Stimulated activated CD8-positive, alpha-beta memory T cell treated with anti-CD3 and anti-CD28 coated beads, Interleukin-2, amount 100 ng/mL, for 48 hours (primary cell): ENCODE results near the gene PRF1.

Experiments
- DNase-seq, 2 donors: peaks; one replicate each; pipeline ENCODE4 v3.0.0-alpha.2; 2020; ENCODE audit warnings: low read depth in 2 of 2

The PRF1 gene

GRCh38 chr10:70560511-70560941 is 42.0 kb downstream of the PRF1 start:
- no peak for DNase-seq

GRCh38 chr10:70559861-70560260 is 42.7 kb downstream of the PRF1 start:
- DNase-seq: no peak

- peak; percentile 59 to 69 for DNase-seq
Observed at GRCh38 chr10:70558871-70559810, 43.4 kb downstream of the PRF1 start.

GRCh38 chr10:70558295-70558694 is 44.2 kb downstream of the PRF1 start:
- no peak for DNase-seq

GRCh38 chr10:70557876-70558275 is 44.7 kb downstream of the PRF1 start:
- no peak for DNase-seq

GRCh38 chr10:70557086-70557845 is 45.3 kb downstream of the PRF1 start:
- no peak for DNase-seq

- DNase-seq: no peak
Observed at GRCh38 chr10:70555371-70555770, 47.2 kb downstream of the PRF1 start.

GRCh38 chr10:70552586-70552985 is 50.0 kb downstream of the PRF1 start:
- DNase-seq: no peak

- no peak for DNase-seq
Observed at GRCh38 chr10:70551971-70552422, 50.5 kb downstream of the PRF1 start.

GRCh38 chr10:70551466-70551865 is 51.1 kb downstream of the PRF1 start:
- no peak for DNase-seq

GRCh38 chr10:70550459-70550858 is 52.1 kb downstream of the PRF1 start:
- DNase-seq: no peak

GRCh38 chr10:70549962-70550458 is 52.5 kb downstream of the PRF1 start:
- peak; percentile 49 to 61 for DNase-seq

GRCh38 chr10:70549351-70549961 is 53.1 kb downstream of the PRF1 start:
- DNase-seq: no peak
